LHCN-M2 (cell line): ENCODE measurements around the gene IRS2. TPM values are rescaled to one million over a fixed set of nuclear protein-coding genes. Genes with fewer than 3 reads are reported as not detected.
A peak's percentile ranks its signal among the peaks of the same experiment; 100 is the strongest.

Source experiments
- DNase-seq: peaks from one replicate; pipeline ENCODE4 v3.0.0-alpha.2; 2012; ENCODE audit warnings: low read depth
- total RNA-seq: library from RNA; depleted of rRNA; stranded (reverse); fragments of >200 nt; gene quantifications from 2 replicates; pipeline ENCODE4 v1.2.3, GENCODE V29; 2014

The IRS2 gene
- total RNA-seq, 1 experiment from 2014 or later: 37.8 TPM

DNA sequence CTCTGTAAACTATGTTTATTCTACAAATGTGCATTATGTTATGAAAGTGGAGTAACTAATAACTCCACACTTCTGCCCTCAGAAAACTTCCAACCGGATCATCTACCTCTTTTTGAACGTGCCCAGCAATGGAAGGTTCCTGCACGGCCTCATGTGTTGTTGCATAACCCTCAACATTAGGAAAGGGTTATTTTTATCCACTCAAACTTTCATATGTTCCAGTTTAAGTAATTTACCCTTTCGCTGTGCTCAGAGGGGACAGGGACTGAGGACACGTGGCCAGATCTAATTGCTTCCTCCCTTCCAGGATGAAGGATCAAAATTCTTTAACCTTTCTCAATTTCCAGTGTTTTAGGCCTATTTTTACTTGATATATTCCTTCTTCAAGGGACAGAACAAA is 29.6 kb downstream of the IRS2 start:
- DNase-seq: no peak

DNA sequence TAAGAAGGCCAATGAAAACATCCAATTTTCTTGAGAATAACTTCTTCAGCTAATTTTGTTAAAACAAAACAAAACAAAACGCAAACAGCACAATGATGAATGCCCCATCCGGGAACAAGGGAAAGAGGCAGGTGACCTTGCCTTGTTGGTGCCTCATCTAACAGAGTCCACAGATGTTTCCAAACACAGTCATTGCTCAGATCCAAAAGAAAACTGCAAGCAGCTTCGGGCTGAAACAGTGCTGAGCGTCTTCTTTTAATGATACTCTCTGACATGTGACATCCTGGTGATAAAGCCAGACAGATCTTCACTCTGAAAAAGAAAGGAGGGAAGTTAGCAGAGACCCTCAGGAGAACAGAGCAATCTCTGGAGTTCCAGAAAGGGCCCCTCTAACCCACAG is 30.4 kb downstream of the IRS2 start:
- DNase-seq: no peak

DNA sequence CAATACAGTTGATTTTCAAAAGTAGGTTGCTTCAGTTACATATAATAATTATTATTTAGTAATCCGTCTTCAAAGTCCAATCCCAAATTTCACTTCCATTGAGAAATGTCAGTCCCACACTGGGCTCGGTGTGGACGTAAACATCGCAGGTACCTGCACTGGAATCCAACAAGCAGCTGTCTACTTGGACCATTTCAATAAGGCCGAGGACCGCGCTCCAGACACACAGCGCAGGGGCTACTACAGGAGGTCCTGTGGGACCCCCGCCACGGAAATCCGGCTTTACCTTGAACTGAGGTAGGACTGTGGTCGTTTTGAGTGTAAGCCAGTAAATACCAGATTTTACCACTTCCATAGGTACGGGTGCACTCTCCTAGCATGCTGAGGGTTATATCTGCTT is 30.8 kb downstream of the IRS2 start:
- no peak for DNase-seq

DNA sequence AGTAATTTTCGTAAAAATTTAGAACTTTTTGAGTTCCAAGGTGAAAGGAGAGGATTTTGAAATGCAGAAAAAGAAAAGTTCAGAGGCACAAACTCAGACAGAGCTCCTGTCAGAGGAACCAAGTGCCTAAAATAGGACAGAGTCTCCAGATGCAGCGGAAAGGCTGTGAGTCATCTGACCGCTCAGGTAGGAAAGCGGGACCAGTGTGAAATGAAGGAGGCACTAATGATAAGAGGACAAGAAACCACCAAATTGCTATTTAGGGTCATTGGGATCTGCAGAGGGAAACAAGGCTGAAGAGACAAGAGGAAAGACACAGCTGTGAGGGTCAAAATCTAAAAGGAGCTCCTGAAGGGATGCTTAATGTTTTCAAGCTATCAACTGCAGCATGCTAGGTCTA is 34.9 kb downstream of the IRS2 start:
- no peak for DNase-seq

DNA sequence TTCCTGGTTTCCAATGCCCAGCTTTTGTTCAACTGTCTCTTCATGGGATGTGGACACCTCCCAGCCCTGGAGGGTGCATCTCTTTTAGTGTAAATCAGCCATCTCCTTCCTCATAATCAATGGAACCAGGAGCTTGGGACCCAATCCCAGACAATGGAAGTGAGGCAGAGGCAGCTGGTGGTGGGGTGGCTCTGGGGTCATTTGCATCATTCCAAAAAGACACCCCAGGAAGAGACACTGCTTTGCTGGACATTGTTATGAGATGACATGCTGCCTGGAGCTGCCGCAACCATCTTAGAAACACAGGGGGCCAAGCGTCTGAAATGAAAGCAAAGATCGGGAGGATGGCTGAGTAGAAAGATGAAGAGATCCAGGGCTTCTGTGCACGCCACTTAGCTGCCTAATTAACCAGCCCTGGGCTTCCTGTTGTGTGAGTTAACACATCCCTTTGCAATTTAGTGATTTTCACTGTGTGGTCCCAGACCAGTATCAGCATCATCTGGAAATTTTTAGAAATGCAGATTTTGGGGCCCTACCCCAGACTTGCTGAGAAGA is 36.1 kb downstream of the IRS2 start:
- no peak for DNase-seq

DNA sequence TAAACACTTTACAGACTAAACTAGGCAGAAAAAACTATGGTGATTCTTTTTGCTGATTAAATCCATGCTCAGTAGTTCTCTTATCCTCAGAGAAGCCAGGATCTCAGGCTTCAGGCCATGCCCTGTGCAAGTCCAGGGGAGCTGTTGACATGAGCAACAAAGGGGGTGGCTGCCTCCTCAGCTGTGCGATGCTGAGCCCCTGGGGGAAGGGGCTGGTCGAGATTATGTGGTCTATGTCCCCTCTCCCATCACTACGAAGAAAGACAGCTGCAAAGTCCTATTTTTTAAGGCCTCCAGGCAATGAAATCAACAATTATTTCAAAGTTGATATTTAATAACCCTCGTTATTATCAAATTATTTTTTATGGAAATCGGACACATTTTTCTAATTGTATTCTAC is 37.0 kb downstream of the IRS2 start:
- no peak for DNase-seq

DNA sequence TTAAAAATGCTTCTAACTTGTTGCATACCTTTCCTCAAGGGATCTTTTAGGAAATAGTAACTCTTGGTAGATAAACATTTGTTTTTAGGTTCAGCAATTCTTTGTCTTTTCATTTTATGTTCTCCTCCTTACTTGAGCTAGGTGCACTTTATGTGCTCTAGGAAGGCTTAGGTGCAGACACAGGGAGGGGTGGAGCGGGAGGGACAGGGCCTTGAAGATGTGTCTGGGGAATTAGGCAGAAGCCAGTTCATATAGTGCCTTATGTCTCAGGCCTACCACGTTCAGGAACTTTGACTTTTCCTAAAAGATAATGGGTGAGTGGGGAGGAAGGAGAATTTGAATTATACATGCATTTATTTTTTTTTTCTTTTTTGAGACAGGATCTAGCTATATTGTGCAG is 37.7 kb downstream of the IRS2 start:
- DNase-seq: no peak

DNA sequence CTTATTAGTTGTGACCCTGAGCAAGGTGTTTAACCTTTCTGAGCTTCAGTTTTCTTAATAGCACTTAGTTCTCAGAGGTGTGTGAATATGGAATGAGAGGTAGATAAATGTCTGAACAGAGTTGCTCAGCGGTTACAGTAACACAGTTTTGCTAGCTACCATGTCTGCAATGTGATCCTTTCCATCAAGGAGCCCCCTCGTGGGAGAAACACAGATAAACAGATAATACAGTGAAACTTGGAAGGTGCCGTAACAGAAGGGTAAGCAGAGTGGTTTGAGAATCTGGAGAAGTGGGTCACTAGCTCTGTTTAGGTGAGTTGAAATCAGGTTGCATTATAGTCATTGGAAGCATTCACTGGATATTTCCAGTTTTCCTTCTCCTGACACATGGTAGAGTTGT is 38.9 kb downstream of the IRS2 start:
- DNase-seq: no peak

DNA sequence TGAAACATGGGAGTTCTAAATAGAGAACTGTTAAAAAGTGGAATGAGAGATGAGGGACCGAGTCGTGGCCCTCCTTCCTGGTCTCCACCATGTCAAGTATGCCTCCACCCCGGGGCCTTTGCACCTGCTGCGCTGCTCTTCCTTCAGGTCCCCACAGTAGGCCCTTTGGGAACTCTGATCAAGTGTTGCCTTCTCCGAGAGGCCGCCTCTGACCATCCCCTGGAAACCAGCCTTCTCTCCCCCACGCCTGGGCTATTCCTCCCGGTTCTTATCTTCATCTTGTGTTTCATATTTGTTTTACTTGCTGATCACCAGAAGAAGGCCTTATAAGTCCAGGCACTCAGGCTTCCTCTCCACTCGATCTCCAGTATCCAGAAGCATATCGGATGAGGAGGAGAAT is 40.0 kb downstream of the IRS2 start:
- no peak for DNase-seq

DNA sequence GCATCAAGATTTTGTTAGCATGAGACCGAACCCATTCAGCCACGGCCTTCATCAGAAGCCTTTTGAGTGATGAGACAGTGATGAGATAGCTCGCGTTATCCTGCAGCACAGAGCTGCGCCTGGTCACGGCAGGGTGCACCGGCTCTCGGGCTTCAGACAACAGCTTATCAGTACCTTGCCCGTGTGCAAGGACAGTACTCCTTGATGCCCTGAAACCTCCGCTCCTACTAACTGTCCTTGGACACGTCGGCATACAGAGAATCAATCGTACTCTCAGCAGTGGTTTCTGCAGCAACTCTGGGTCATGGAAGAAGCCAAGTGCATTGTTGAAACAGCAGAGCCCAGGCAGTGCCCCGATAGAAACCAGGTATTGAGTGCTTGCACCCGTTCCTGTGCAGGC is 40.7 kb downstream of the IRS2 start:
- DNase-seq: no peak

DNA sequence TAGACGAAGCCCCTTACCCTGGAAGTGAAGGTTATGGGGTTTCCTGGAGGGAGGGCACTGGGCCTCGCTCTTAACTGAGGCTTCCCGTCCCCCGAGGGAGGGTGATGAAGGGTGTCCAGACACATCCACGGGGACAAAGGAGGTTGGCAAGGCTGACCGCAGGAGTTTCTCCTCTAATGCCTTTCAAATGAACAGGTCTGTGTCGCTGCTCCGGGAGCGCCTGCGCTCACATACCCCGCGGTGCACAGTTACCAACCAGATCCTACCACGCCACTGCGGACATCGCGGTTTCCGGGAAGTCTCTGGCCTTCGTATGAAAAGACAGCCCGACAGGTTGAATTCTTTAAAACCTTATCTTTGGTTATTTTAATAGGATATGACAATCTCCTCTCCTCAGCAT is 41.3 kb downstream of the IRS2 start:
- no peak for DNase-seq

DNA sequence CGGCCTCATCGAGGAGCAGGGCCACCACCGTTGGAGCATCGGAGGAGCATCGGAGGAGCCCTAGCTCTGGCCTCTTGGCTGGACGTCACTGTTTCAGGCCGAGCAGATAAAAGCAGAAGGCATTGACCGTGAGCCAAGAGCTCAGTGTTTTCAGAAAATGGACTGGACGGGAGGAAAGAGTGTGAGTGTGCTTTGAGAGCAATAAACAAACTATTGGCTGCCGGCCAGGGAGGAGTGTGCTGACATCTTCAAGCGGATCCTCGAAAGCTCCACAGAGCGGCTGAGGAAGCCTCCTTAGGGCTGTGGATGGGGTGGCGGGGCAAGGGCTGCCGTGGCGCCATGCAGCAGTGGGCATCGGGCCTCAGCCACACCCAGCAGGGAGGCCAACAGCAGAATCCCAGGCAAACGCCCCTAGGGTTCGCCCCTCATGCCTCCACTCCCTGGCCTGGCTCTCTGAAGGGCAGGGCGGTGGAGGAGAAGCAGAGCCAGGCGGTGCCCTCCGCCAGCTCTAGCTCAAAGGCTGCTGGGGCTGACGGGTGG is 41.8 kb downstream of the IRS2 start:
- DNase-seq: no peak

DNA sequence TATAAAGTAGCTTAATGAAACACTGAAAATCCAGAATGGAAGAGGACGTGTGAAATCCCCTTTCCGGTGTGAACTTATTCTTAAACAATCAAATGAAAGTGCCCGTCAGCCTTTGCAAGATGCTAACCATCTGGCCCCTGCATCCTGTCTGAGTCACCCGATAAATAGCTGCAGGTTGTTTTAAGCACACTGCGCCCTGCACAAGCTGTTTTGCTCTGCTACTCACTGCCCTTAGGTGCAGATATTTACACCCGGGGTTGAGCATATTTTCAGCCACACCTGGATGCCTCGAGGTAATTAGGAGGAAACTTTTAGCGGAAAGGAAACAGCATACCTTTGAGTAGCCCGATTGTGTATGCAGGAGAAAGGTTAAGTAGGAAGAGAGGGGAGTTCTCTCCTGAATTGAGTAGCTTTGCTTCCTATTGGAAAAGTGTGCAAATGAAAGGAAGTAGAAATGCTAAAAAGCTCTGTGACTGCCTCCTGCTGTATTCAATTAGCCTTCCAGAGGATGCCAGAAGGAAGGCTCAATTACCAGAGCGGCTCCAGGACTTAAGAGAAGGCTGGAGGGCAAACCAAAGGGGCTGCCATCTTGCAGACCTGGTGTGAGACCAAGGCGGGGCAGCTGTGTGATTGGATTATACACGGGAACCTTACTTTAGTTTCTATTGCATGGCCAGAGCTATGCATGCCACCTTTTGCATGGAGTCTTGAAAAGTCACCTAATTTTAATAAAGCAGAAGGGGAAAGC is 42.5 kb downstream of the IRS2 start:
- DNase-seq: peak; percentile 50

DNA sequence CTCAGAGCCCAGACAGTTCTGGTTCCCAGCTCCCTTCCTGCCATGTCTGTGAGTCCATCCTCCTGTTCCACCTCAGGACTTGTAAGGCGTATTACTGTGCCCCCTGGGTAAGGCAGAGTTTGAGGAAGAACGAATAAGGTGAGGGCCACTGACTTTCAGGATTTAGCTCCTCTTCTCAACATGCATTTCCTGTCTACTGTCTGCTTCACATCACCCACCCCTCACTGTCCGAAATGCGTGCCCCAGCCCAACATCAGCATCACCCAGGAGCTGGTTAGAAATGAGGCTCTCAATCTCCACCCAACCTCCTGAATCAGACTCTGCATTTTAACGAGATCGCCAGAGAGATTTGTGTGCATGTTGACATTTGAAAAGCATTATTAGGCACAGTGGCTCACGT is 44.4 kb downstream of the IRS2 start:
- no peak for DNase-seq

DNA sequence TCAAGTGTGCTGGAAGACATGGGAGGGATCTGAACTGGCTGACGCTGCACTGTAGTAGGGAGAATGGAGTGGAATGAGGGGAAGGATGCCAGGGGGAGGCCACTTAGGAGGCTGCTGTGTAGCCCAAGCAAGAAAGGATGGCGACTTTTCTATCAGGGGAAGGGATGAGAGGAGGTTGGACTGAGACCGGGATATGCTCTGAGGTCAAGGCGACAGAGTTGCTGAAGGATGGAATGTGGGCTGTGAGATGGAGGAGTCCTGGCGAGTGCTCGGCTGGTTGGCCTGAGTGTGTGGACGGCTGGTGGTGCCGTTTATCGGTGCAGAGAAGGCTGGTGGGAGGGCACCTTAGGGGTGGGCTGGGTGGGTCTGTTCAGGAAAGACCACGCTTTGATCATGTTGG is 45.7 kb downstream of the IRS2 start:
- no peak for DNase-seq

DNA sequence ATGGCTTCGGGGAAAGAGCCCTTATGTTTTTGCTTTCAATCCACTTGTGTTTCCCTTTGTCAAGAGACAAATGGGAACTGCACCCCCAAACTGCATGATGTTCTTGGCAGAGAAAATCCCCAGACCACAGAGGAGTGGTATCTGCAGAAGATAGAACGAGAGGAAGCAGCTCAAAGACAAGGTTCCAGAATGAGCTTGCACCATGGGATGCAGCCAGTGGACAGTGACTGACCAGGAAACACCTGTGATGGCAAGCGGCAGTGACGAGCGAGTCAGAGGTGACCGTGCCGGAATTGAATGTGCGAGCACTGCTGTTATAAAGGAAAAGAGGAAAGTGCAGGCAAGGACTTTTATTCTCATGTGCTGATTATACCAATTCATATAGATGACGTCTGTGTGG is 46.3 kb downstream of the IRS2 start:
- DNase-seq: no peak

DNA sequence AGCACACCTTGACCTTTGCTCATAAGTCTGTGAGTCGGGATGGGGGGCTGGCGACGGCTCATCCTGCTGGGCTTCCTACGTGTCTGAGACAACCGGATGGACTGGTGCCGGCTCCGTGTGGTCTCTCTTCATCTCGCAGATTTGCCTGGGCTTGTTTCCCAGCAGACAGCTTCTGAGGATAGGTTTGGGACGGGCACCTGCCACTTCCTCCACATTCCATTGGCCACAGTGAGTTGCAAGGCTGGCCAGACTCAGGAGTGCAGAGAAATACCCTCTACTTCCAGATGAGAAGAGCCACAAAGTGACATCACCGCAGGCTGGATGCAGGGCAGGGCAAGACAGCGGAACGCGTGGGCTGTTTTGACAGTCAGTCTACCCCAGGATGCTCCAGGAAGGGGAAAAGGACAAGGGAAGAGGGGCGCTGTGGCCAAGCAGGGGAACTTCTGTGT is 48.1 kb downstream of the IRS2 start:
- DNase-seq: no peak

DNA sequence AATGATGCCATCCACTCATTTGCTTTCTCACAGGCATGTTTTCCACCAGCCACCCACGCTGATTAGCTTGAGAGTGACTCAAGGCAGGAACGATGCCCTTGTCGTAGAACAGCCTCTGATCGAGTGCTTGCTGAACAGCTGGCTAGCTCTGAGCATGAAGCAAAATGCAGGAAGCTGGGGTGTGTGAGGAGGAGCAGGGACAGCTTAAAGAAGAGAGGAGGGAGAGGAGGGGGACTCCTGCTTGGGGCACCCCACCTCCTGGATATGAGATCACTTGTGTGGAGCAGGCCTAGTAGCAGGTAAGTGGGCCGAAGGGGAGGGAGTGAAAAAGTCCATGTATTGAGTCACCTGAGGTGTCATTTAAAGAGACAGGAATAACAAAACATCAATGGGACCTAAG is 48.8 kb downstream of the IRS2 start:
- DNase-seq: peak; percentile 66

DNA sequence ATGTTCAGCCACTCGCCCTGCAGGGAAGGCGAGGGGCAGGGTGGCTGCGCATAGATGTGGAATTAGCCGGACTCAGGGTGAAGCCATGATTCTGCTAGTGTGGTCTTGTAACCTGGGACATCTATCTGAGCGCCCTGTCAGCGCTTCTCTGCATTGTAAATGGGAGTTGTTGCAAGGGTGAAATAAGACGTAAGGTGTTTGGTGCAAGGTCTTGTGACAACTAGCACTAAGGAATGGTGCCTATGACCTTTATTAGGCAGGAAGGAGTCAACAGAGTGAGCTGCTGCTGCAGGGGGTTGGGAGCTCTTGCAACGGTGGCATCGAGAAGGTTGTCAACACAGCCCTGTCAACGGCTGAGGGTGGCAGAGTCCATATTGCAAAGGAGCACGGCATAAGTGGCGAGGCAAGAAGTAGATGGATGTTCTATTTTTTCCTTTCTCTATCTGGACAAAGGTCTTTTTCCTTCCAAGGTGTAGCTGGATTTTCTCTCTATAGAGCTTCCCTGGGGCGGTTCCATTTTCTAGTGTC is 49.3 kb downstream of the IRS2 start:
- DNase-seq: no peak

DNA sequence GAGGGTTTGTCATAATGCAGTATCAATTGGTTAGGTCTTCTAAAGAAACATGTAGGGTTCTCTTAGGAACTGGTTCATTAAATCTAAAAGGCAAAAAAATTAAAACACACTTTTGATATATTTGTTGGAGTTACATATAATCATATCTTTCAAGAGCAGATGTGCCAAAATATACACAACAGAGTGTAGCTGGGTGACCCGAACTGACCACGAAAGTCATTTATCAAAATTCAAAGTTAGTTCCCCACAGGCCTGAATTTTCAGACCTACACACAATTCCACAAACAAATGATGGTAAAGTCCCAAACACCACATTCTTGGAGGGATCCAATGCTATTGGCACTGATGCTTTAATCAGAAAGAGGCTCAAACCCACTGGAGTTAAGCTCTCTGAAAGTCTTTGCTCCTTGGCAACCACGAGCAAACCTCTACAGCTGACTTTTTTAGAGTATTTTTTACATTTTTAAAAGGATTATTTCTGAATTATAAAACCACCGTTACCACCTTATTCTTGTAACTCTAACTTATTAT is 50.9 kb downstream of the IRS2 start:
- no peak for DNase-seq

DNA sequence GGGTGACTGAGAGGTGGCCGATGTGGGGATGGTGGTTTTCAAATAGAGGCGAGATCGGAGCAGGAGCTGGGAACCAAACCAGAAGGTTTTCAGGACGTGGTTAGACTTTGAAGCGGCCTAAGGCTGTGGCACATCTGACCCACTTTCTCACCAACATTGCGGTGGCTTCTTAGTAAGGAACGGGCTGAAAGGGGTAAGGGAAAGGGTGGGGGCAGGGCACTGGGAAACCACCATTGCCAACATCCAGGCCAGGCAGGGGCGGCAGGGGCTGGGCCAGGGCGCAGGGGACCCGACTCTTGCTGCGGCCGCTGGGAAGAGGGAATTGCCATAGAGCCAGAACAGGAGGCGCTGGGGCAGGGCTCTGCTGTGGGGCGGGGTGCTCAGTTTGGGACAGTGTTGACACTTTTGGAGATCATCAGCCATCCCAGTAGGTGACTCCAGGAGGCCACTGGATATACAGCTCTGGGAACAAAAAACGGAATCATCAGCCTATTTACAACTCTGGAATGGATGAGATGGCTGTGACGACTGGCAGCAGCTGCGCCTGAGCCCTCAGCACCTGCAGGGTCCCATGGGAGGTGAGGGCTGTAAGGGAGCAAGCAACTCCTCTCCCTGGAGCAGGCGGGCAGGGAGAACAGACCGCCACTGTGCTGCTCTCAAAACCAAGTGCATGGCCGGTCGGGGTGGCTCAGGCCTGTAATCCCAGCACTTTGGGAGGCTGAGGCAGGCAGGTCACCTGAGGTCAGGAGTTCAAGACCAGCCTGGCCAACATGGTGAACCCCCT is 52.2 kb downstream of the IRS2 start:
- DNase-seq: no peak

DNA sequence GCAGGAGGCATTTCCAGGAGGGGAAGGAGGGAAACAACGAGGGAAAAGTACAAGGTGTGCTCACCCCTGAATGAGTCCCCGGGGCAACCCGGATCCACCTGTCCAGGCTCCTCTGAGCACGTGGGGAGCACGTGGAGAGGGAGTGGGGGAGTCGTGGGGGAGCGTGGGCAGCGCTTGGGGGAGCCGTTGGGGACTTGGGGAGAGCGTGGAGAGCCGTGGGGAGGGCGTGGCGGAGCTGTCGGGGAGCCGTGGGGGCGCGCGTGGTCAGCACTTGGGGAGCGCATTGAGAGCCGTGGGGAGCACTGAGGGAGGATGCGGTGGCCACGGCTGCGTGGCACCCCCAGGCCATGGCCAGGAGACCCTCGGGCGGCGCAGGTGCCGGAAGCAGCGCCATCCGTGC is 52.8 kb downstream of the IRS2 start:
- no peak for DNase-seq
